Measurements from ENCODE around the gene TTC7B.

GRCh38 chr14:90597961-90598360 lies 218.3 kb downstream of the TTC7B start:
- TF ChIP-seq CTCF (conservative IDR thresholded peaks at IDR 0.05) = no peak
- TF ChIP-seq ZFX (IDR thresholded peaks at IDR 0.05) = no peak

Measured in C4-2B (cell line).